GM18499 (cell line): ENCODE measurements around the gene LTO1.
"Not testable (repeated sequence)": the region's sequence is repeated elsewhere in the genome, so short reads cannot be mapped to it uniquely, and the experiment has no call there.

Experiments
- ATAC-seq: cut with Tn5 transposase; IDR thresholded peaks from one replicate; pipeline ENCODE4 v1.9.1; 2021; ENCODE audit warnings: moderate number of reproducible peaks; ENCODE audit not compliant: insufficient read depth, unreplicated experiment

The LTO1 gene

DNA sequence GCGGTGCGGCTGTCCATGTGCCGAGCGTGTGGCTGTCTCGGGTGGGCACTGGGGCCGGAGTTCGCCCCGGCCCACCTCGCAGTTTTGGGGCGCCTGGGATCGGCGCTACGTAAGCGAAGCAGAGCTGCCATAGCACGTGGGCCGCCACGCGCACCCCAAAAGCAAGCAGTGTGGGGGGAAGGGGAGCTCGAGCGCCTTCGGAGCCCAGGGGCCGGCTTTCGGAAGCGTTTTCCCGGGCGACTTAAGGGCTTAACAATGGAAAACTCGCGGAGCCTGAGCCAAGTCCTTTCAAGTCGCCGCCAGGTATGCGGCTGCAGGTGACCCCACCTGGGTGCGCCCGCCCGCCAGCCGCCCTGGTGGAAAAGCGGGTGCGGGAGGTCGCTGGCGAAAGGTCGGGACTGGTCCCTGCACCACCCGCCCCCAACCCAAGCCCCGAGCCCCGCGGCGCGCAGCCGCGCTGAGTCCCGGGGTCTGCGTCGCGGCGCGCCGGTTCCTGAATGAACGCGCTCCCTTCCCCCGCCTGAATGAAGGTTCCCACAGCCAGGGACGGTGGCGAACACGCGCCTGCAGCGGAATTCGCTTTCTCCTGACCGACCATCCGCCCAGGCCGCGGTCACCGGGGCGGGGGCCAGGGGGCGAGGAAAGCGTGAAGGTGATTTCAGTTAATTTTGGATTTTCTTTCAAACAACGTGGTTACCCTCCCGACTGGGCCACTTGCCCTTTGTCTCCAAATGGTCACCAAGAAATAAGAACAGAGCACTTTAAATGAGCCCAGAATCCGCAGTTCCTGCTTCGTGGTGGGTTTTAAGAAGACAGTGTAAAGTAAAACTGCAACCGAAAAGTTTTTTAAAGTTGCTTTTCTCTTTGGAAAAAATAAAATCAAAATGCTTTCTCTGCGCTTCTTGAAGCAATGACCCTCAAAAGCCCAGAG is 36.9 kb downstream of the LTO1 start:
- ATAC-seq = no peak

DNA sequence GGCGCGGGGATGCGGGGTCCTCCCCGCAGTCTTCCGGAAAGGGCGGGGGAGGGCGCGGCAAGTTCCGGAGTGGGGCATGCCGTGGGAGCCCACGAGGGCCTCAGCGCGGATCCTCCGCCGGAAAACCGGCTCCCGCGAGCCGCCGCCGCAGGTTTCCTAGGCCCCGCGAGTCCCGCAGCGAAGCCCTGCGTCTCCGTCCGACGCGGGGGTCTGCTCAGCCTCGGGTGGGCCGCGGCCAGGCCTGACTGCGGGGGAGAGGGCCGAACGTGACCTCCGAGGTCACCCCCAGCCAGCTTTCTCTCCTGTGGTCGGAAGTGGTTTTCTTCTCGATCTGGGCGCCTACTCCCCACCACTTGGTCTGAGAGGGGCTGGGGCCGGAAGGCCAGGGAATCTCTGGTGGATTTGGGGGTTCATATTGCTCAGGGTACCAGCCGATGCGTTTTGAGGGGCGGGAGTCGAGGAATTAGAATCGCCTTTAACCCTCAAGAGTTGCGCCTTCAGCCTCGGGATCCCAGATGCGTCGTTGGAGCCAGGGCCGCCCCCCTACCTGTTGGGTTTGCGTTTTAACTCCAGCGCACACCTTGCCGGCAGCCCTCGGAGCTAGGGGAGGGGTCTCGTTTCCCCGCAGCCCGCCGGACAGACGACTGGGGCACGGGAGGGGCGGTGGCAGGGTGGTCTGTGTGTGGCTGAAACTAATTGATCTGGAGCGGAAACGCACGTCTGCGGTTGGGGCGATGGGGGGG is 37.8 kb downstream of the LTO1 start:
- no peak for ATAC-seq

DNA sequence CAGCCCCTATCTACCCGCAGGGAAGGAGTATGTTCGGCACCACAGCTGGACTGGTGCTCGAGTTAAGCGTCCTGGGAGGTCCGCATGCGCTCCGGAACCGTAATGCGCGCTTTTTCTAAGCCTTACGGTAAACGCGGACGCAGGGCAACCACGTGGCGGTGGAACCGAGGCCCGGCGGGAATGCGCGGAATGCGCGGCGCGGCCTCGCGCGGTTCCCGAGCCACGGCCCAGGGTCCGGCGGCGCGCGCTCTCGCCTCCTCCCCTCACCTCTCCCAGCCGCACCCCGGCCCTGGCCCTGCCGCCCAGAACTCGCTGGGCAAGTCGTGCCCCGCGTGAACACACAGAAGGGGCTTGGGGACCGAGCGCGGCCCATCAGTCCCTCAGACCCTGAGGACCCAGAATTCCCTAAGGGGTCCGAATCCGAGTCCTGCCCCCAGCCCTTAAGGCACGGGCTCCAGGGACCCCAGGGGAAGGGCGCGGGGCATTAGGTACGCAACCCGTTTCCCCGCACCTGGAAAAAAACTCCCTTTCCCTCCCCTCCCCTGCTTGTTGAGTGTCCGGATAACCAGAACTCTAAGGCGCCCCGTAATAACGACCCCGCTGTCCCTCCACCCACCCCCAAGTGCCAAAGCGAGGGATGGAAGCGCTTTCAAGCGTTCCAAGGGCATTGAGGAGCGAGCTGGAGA is 38.5 kb downstream of the LTO1 start:
- ATAC-seq = no peak

DNA sequence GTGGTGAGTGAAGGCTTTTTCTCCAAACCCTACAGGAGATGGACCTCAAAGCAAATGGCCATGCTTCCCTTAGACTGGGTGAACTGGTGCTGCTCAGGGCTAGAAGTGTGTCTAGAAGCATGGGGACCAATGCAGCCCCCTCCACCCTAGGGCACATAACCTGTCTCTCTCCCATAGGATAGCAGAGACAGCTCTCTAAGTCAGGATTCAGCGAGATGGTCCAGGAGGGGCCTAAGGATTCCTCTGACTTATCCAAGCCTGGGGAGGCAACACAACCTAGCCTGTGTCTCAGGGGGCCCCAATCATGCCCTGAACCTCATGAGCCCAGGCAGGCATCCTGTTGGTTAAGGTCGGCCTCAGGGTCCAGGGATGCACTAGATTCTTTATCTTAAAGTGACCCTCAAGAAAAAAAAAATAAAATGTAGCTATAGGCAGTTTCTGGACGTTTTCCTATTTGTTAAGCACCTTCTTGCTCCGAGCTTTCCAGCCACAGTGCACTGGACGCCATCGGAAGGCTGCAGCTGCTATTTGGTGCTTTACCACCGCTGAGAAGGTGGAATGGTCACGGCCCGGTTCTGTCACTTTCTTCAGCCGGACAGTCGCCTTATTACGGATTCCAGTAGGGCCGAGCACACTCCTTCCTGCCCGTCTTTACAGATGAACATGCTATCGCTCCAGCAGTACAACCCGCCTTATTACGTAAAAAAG is 39.2 kb downstream of the LTO1 start:
- no peak for ATAC-seq

DNA sequence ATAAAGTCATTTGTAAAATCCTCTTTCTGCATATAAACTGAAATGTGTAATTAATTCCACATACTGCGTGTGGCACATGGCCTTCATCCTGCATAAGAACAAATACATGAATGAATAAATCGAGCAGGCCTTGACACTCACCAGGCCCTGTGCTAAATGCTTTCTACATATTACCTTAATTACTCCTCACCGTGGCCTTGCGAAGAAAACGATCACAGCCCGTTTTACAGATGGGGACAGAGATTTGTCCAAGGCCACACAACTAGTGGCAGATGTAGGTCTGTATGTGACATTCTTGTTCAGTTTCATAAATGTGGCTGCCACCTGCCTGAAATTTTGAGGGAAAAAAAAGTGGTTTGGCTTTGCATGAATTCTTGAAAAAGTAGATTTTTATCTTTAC is 40.0 kb downstream of the LTO1 start:
- no peak for ATAC-seq

DNA sequence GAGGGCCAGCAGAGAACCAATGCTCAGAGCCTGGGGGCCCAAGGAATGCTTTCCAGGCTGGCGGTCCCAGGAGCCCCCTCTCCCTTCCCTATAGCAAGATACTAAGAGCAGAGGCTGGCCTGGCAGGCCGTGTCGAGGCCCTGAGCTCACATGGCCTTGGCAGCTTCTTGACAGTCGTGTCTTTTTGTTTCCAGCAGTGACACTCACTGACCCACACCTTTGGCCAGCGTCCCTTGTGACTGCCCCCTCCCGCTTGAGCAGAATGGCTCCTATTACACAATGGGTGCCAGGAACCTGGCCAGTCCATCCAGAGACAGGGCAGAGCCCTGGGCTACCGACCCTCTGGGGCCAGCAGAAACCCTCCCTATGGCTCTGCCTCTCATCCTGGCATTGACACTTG is 40.6 kb downstream of the LTO1 start:
- ATAC-seq = no peak

DNA sequence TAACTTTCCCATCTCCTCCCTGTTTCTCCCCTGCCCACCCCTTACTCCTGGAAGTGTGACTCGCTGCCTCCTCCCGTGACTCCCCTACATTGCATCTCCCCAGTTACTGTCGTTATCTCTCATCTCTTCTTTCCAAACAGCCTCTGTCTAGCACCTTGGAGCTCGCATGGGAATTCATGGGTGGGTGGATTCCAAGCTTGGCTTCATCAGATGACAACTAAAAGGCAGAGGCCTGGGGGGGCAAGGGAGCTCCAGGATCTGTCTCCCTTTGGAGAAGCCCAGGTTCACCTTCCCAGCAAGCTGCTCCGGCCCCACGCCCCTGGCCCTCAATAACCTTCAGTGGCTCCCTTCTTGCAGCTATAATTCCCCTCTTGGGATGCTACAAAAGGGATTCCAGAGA is 41.1 kb downstream of the LTO1 start:
- no peak for ATAC-seq

DNA sequence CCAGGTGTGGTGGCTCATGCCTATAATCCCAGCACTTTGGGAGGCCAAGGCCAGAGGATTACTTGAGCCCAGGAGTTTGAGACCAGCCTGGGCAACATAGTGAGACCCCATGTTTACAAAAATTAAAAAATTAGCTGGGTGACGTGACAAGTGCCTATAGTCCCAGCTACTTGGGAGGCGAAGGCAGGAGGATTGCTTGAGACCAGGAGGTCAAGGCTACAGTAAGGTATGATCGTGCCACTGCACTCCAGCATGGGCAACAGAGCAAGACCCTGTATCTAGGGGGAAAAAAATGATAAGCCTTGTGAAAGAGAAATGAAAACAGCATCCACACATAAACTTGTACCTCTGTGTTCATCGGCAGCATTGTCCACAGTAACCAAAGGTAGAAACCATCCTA is 42.3 kb downstream of the LTO1 start:
- ATAC-seq = no peak

DNA sequence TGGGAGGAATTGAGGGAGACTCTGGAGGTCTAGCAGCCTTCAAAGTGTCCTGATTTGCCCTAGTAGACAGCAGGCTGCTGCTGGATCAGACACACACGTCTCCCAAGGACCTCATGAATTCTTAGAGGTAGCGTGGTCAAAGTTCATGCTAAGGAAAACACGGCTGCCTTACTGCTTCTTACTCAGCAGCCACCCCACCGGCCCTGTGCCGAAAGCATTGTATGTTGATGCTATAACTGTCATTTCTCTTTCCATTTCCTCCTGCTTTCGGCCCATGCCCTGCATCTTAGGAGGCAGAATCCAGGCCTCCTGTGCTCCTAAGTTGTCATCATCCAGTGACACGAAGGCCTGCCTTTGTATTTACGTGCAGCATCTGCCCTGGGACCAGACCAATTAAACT is 44.7 kb downstream of the LTO1 start:
- ATAC-seq = no peak

DNA sequence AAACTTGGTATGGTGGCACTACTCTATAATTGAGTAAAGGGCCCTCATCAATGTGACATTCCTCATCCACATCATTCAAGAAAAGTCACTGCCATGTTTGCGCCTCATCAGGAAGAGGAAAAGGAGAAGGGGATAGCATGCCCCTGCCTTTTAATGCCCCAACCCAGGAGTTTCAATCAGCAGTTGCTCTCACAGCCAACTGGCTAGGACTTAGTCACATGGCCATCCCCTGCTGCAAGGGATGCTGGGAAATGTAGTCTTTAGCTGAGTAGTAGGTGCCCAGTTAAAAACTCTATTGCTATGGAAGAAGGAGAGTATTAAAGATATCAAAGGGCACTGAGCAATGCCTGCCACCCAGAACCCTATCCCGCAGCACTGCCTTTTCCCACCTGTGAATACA is 45.1 kb downstream of the LTO1 start:
- ATAC-seq = no peak

DNA sequence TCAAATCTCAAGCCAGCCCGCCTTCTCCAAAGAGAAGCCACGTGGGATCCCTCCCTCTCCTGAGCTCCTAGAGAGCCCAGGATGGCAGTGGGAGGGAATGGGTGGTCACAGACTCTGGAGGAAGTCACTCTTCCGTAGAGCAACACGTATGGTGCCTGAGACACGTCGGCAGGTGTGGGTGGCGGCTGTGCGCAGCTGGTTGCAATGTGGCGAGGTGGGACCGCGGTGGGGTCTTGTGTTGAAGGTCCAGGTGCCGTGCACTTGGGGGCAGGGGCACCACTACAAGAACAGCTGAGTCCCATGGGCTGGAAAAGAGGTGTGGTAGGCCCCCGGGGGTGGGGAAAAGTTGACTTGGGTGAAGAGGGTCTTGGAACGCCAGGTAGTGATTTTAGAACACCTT is 47.6 kb downstream of the LTO1 start:
- ATAC-seq = no peak

DNA sequence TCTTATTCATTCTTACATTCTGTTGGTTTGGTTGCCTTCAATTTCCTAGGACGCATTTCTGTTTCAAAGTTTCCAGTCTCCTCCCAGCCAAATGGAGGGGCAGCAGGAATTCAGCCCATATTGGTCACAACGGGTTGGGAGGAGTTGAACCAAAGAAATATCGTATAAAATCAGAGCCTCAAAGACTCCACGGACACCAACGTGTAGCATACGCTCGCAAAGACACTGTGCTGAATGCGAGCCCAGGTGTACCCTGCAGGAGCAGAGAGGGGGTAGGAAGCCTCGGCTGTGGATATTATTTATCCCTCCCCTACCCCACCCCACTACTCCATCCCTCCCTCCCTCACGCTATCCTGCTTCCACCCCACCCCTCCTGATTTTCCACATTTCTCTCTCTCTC is 49.7 kb downstream of the LTO1 start:
- ATAC-seq = no peak

DNA sequence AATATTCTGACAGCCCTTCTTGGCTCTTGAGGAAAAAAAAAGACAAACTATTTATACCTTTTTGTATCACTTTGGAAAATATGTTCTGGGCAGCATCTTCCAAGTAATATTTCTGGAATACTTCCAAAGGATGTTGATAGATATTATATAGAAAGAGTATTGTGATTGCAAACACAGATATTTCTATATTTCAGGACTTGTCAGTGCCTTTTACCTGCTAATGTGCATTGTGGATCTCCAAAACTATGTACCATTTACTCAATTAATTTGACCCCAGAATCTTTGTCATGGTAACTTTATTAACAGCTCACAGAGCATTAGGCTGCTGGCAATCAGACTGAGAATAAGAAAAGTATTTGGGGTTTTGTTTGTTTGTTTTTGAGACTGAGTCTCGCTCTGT is 50.9 kb downstream of the LTO1 start:
- ATAC-seq = no peak

DNA sequence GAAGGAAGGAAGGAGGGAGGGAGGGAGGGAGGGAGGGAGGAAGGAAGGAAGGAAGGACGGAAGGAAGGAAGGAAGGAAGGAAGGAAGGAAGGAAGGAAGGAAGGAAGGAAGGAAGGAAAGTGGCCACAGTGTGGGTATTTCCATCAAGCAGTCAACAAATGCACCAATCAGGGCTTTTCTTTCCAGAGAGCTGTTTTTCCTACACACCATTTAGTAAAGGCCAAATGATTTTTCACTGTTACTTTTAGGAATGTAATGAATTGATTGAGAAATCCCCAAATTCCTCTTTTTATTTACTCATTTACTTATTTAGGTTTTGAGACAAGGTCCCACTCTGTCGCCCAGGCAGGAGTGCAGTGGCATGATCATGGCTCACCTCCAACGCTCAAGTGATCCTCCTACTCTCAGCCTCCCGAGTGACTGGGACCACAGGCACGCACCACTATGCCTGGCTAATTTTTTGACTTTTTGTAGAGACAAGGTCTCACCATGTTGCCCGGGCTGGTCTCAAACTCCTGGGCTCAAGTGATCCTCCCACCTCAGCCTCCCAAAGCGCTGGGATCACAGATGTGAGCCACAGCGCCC is 53.0 kb downstream of the LTO1 start:
- ATAC-seq = not testable (repeated sequence)

DNA sequence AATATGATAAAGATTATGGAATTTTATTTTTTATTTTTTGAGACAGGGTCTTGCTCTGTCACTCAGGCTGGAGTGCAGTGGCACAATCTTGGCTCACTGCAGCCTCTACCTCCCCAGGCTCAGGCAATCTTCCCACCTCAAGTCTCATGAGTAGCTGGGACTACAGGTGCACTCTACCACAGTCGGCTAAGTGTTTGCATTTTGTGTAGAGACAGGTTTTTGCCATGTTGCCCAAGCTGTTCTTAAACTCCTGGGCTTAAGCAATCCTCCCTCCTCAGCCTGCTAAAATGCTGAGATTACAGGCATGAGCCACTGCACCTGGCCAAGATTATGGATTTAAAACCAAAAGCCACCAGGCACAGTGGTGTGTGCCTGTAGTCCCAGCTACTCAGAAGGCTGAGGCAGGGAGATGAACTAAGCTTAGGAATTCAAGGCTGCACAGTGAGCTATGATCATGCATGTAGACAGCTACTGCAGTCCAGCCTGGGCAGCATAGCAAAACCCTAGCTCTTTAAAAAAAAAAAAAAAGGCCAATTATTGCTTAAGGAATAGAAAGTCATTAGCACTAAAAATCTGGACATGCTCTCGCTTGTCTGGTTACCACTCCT is 54.4 kb downstream of the LTO1 start:
- ATAC-seq = no peak

DNA sequence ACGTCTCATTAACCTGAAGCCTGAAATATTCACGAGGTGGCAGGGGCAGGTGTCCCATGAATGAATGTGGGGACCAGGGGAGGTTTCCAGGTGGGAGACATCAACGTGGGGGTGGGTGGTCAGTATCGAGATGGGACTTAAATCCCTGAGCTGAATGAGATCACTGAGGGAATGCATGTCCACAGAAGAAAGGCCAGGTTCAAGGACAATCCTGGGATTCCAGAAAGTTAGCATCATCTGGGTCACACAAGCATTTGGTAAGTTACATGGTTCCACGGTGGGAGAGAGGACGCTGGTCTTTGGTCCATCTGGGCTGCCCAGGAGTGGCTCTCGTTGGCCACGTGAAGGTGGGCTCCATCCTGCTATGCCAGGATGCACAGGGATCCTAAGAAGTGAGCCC is 56.9 kb downstream of the LTO1 start:
- ATAC-seq = no peak

DNA sequence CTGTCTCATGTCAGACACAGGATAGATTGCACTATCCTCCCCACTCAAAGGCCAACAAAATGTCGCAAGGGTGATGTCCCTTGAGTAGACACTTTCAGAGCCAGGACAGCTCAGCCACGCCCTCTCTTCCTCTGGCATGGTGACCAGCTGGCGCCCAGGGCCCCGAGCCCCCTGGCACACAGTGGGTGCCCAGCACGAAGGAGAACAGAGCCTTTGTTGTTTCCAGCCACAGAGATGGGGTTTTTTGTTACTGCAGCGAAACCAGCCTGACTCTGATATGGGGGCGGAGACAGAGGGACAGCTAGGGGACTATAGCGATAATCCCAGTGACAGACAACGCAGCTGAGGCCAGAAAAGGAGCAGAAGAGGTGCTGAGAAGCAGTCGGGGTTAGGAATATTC is 57.5 kb downstream of the LTO1 start:
- no peak for ATAC-seq

DNA sequence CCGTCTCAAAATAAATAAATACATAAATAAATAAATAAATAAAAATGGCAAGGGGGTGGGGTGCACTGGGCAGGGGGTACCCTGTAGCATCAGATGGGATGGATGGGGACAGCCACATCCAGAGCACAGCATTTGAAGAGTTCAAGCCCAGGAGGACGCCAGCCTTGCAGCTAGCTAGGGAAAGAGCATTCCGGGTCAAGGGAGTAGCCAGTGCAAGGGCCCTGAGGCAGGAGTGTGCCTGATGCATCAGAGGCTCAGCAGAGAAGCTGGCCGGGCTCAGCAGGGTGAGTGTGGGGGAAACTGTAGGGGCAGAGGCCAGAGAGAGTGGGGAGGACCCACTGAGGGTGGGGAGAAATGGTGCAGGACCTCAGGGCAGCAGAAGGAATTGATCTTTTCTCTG is 57.9 kb downstream of the LTO1 start:
- no peak for ATAC-seq
